ENCODE results near the gene FBXL7. TPM values are rescaled to one million over a fixed set of nuclear protein-coding genes. Genes with fewer than 3 reads are reported as not detected.

Gene FBXL7
- total and polyA plus RNA-seq, 8 donors: 0.35 to 2.4 (median 1.2) TPM

GRCh38 chr5:15584528-15584927 lies 84.5 kb downstream of the FBXL7 start:
- H3K36me3 ChIP-seq: no peaks in the 10 kb centered on the region
- no peaks in the 10 kb centered on the region for H3K4me1 ChIP-seq
- H3K4me3 ChIP-seq: no peak overlapping the region
- TF ChIP-seq, protein P1, sequence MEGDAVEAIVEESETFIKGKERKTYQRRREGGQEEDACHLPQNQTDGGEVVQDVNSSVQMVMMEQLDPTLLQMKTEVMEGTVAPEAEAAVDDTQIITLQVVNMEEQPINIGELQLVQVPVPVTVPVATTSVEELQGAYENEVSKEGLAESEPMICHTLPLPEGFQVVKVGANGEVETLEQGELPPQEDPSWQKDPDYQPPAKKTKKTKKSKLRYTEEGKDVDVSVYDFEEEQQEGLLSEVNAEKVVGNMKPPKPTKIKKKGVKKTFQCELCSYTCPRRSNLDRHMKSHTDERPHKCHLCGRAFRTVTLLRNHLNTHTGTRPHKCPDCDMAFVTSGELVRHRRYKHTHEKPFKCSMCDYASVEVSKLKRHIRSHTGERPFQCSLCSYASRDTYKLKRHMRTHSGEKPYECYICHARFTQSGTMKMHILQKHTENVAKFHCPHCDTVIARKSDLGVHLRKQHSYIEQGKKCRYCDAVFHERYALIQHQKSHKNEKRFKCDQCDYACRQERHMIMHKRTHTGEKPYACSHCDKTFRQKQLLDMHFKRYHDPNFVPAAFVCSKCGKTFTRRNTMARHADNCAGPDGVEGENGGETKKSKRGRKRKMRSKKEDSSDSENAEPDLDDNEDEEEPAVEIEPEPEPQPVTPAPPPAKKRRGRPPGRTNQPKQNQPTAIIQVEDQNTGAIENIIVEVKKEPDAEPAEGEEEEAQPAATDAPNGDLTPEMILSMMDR (IDR thresholded peaks at IDR 0.05): no peak
- no peaks in the 10 kb centered on the region for H3K9me3 ChIP-seq
- H3K27ac ChIP-seq: no peak overlapping the region
- FAIRE-seq (no peak), DNase-seq (no peak), ATAC-seq (no peak)
- intact Hi-C loops (cut with DNase I): no loop called here
- 62 to 70% methylated on average over 1 of the region's 1 CpG for WGBS, 2 donors
- no peaks in the 10 kb centered on the region for H3K27me3 ChIP-seq

GRCh38 chr5:15585128-15585527 lies 85.1 kb downstream of the FBXL7 start:
- FAIRE-seq: no peak

DNA sequence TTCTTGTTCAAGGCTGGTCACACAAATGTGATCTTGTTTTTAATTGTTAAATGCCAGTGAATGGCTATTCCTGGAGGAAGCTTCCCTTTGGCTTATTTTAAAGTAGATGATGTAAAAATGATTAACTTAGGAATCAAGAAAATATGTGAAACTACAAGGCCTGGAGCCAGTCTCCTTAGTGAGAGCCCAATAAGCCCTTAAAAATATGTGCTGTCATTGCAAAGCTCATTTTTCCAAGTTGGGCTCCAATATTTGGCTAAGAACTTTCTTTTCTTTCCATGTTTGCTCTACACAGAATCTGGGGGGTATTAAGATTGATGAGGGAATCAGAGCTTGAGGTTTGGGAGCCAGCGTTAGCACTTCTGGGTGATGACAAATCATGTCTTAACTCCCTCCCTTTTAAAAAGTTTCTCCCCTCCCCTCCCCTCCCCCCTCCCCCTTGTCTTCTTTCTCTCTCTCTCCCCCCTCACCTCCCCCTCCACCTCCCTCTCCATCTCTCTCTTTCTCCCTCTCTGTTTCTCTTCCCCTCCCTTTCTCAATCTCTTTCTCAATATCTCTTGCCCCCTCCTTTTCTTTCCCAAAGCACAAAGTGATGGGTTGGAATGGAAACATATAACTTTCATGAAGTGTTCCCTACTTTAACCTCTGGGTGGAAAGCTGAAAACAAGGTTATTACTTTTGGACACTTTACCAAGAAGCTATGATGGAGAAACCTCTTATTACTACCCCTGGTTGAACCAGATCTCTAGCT lies 86.0 kb downstream of the FBXL7 start:
- H3K4me3 ChIP-seq: no peak overlapping the region
- H3K36me3 ChIP-seq: no peaks in the 10 kb centered on the region
- no peaks in the 10 kb centered on the region for H3K4me1 ChIP-seq
- no peaks in the 10 kb centered on the region for H3K27me3 ChIP-seq
- ATAC-seq (no peak), DNase-seq (no peak), FAIRE-seq (no peak)
- TF ChIP-seq, protein P1 (IDR thresholded peaks at IDR 0.05): no peak
- intact Hi-C loops (cut with DNase I): no loop called here
- no peak overlapping the region for H3K27ac ChIP-seq
- H3K9me3 ChIP-seq: no peaks in the 10 kb centered on the region
- WGBS, 2 donors: 9 to 26% methylated on average over 1 of the region's 1 CpG

More at GRCh38 chr5:15585128-15585527, 85.1 kb downstream of the FBXL7 start:
- no peak for ATAC-seq
- Histone ChIP-seq H3K4me3 (no peak overlapping the region), H3K36me3 (no peaks in the 10 kb centered on the region), H3K4me1 (no peaks in the 10 kb centered on the region), H3K27ac (no peak overlapping the region), H3K27me3 (no peaks in the 10 kb centered on the region), H3K9me3 (no peaks in the 10 kb centered on the region)
- 74 to 85% methylated on average over 2 of the region's 2 CpGs for WGBS, 2 donors
- intact Hi-C loops (cut with DNase I): no loop called here
- no peak for DNase-seq
- TF ChIP-seq, protein P1 (IDR thresholded peaks at IDR 0.05): no peak

DNA sequence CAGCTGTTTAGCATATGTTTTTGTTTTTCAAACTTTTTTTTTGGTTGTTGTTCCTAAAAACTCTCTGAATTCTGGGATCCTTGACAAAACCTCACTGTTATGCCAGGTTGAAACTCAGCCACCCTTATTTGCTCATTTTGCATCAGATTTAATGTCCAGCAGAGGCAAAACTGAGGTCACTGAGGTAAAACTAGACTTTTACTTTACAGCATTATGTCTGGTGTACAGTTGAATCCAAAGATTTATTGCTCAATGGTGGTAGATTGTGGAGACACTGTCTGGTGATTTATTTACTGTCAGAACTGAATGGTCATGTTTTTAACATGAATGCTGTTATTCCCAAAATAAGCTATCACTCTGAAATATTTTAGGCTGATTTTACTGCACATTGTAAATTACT lies 87.9 kb downstream of the FBXL7 start:
- TF ChIP-seq, protein P1 (IDR thresholded peaks at IDR 0.05): no peak
- no peak for ATAC-seq

GRCh38 chr5:15592728-15593127 lies 92.7 kb downstream of the FBXL7 start:
- no peaks in the 10 kb centered on the region for H3K4me1 ChIP-seq
- no peaks in the 10 kb centered on the region for H3K27me3 ChIP-seq
- no peak for DNase-seq
- ATAC-seq: no peak
- intact Hi-C loops (cut with DNase I): no loop called here
- 42 to 49% methylated on average over 4 of the region's 4 CpGs for WGBS, 2 donors
- H3K9me3 ChIP-seq: no peaks in the 10 kb centered on the region
- no peak overlapping the region for H3K27ac ChIP-seq
- FAIRE-seq: no peak
- H3K36me3 ChIP-seq: no peaks in the 10 kb centered on the region
- TF ChIP-seq, protein P1 (IDR thresholded peaks at IDR 0.05): no peak
- no peak overlapping the region for H3K4me3 ChIP-seq

More for the DNA sequence above, 87.9 kb downstream of the FBXL7 start:
- H3K4me3 ChIP-seq: no peak overlapping the region
- H3K27ac ChIP-seq: no peak overlapping the region
- FAIRE-seq: no peak
- intact Hi-C loops (cut with DNase I): no loop called here
- no peaks in the 10 kb centered on the region for H3K4me1 ChIP-seq
- no peak for DNase-seq
- no peaks in the 10 kb centered on the region for H3K27me3 ChIP-seq
- H3K9me3 ChIP-seq: no peaks in the 10 kb centered on the region
- no peaks in the 10 kb centered on the region for H3K36me3 ChIP-seq
